Stimulated activated CD4-positive, alpha-beta T cell treated with anti-CD3 and anti-CD28 coated beads, TNF-alpha, amount 100 ng/mL, for 4 hours (primary cell): ENCODE data around the gene PPP1R12B.
"Not testable (repeated sequence)": the region's sequence is repeated elsewhere in the genome, so short reads cannot be mapped to it uniquely, and the experiment has no call there.

Experiments
- DNase-seq, 3 experiments: peaks; one replicate each; pipeline ENCODE4 v3.0.0-alpha.2; 2020; ENCODE audit warnings: low read depth in 3 of 3

Gene PPP1R12B

DNA sequence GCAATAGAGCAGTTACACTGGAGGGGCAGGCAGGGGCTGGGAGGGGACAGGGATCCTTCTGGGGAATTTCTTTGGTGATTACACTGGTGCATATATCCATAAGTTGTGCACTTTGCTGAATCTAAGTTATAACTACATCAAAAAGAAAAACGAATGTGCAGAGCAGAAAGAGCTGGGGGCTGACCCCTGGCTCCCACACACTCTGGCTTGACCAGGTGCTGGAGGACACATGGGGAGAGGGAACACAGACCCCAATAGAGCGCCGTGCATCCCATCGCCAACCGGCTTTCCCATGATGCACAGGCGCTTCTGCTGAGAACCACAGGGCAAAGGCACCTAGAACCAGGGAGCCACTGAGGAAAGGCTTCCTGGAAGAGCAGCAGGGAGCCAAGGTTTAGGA lies 281.6 kb downstream of the PPP1R12B start:
- DNase-seq, result not testable (repeated sequence)

DNA sequence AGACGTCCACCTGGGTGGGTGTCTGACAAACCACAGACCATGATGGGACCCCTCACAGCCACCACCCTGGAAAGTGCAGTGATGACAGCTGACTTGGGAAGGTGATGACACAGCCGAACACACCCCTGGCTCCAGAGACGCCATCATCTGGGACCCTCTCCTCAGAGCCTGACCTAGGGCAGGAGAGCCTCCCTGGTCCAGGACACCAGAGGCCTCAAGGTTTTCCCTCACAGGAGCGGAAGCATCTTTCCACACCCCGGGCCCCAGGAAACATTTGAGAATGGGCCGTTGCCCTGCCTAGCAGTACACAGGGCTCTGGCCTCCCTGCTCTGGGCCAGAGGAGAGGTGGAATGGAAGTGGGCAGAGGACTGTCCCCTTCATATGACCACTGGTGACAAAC lies 282.0 kb downstream of the PPP1R12B start:
- no peak for DNase-seq

DNA sequence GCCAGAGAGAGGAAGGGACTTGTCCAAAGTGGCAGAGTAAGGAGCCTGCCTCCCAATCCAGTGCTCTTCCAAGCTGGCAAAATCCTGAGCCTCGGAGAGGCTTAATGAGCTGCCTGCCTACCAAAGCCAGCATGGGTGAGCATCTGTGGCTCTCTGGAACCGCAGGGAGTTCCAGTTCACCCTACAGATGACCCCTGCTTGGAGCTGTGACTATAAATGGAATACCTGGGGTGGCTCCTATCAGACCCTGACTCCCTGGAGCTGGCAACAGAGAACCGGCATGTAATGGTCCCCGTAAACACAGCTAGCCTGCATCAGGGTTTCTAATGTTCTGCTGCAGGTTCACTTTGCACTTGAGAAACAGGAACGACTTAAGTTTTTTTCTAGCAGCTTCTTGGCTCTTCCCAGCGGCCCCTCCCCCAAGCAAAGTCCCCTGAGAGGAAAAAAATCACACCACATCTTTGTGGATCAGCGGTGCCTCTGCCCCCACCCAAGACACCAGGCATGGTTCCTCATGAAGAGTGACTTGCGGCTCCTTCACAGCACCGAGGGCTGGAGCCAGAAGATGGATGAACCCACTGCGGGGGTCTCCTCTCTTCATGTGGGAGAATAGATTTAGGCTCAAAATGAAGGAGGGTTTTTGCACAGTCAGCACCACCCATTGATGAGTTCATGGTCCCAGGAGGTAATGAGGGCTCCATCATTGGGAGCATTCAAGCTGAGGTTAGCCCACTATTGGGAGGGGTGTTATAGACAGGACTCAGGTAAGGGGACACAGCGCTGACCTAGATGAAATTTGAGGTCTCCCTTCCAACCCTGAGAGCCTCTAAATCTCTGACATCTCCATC lies 282.8 kb downstream of the PPP1R12B start:
- DNase-seq, result no peak

DNA sequence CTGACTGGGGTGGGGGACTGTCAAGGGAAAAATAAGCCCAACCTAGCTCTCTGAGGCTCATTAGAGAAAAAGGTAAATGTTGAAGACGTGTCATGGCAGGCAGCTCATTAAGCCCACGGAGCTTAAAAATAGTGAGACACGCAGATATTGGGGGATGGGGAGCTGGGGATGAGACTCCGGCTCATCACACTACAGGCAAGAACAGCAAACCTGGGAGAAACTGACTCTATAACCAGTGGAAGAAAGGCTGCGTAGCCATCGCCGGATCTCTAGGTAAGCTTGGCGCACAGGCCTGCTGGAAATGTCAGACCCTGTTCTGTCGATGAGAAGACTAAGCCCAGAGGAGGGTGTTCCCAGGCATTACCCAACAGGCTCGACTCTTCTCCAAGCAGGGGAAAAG lies 283.7 kb downstream of the PPP1R12B start:
- no peak for DNase-seq

DNA sequence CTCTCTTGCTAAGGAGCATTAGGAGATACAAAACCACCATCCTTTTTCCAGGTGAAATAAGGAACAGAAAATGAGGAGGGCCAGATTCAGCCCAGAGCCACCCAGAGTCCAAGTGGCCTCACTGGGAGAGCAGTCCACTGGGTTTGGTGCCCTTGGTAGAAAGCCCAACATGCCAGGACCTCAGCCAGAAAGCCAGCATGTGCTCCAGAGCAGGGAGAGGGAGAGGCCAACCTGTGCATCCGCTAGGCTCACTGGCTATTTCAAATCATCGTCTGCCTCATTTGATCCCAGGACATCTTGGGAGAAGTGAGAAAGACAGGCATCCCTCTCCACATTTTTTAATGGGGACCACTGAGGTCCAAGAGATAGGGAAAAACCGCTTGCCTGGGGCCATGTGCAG lies 287.7 kb downstream of the PPP1R12B start:
- not testable (repeated sequence) for DNase-seq

DNA sequence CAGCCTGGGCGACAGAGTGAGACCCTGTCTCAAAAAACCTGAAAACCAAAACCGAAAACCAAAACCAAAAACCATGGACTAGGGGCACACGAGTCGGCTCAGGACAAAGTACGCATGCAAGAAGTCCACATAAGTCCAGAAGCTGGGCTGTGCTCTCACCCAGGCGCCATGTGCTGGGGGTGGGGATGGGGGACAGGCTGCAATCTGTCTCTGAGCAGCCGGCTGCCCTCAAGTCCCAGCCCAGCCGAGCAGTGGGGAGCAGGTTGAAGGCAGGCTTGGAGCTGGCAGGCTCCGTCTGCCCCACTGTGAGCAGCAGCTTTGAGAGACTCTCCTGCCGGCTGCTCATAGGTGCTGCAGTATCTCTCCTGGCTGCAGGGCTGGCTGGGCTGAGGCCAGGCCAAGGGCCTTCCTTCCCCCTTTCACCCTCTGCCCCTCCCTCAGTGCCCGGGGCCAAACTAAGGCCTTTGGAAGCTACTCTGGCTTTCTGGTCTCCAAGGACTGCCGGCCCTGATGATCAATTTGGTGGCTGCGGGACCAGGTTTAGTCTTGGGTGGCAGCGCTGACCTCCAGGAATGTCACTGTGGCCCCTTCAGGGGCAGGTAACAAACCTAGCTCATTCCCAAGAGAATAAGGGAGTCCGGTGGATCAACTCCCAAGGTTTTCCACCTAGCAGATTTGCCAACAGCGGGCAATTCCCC lies 289.0 kb downstream of the PPP1R12B start:
- DNase-seq, result not testable (repeated sequence)

DNA sequence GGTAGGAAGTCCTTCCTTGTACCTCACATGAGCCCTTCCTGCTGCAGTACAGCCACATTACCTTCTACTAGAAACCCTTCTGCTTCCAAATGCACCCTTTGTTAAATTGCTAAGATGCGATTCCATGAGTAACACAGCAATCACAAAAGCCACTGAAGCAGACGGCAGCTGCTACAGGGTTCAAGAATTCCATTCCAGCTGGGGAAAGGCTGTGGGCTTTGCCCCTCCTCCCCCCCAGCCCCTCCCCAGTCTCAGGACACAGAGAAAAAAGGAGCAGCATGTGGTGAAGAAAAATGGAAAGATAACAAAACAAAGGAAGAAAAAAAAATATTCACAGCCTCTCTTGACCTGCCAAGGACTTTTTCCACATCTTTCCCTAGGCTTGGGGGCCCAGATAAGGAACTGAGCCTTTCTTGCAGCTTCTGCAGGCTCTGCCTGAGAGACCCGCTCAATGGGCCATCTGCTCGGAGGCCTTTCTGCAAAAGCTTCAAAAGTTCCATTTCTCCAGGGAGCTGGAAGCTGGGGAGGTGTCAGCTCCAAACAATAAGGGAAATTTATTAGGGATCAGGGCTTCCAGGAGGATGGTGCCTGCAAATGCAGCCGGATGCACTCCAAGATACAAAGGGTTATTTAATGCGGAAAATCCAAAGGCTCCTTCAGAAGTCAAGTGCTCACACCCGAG lies 289.7 kb downstream of the PPP1R12B start:
- DNase-seq, result no peak

DNA sequence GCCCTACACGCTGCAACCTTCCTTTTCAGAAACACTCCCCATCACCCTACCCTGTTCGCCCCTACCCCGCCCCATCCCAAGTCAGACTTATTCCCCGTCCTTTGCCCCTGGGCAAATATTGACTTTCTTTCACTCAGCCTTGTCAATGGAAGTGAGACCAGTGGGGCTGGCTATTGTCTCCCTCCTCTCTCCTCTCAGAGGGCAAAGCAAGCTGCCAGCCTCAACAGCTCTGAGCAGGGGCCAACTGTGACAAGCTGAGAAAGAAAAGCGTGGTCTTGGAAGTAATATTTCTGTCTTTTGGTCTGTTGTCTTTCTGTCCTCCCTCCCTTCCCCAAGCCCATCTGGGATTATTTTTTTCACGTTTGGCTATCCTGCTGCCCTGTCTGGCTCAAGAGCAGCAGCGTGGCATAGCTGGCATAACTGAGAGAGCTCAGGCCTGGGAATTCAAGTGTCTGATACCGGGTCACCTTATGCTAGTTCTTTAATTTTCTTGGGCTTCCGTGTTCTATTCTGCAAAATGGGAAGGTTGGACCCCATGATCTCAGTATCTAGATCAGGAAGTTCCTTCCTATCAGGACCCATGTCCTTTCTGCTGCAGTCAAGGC lies 290.3 kb downstream of the PPP1R12B start:
- DNase-seq, result not testable (repeated sequence)

DNA sequence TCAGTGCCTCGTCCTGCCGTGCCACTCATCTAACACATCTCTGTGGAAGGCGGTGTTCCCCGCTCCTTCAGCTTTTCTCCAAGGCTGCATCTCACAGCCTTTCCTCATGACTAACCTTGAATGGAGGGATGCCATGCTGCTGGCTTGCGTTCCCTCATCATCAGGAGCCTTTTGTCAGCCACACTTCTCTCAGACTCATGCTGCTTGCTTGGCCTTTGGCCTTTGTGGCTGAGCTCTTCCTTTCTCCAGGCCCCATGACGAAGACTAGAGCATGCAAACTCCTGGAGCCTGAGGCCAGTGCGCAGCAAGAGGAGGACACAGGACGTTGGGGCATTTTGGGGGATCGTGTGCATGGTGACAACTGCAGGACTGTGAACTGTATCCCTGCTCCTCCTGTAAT lies 291.0 kb downstream of the PPP1R12B start:
- no peak for DNase-seq

DNA sequence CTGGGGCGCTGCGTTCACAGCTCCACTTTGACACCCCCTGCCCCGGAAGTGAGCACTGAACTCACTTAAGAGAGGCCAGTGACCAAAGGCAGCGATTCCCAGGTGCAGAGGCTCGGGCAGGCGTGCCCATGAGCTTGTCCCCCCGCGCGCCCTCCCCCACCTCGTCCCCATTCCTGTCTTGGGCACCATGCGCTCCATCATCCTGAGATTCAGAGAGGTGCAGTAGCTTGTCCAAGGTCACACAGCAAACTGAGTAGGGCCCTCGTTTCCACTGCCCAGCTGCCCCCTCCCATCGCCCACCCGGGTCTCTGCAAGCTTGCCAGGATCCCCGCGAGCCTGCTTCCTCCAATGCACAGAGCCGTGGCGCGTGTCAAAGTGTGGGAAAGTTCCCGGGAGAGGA lies 293.7 kb downstream of the PPP1R12B start:
- DNase-seq, result no peak
